Right renal cortex interstitium (tissue), 3 donors: Measurements from ENCODE around the gene PDZRN4. TPM values are rescaled to one million over a fixed set of nuclear protein-coding genes. Genes with fewer than 3 reads are reported as not detected.
"Not testable (repeated sequence)": the region's sequence is repeated elsewhere in the genome, so short reads cannot be mapped to it uniquely, and the experiment has no call there.

ENCODE experiments used
- DNase-seq, 3 donors: peaks; one replicate each; pipeline ENCODE4 v3.0.0-alpha.2; 2013; ENCODE audit warnings: low read depth in 3 of 3, low spot score in 2 of 3
- polyA plus RNA-seq, 3 donors: library from polyadenylated mRNA; unstranded; fragments of 120-200 nt; gene quantifications; one replicate each; pipeline ENCODE4 v1.2.1, GENCODE V29; 2013; ENCODE audit not compliant: insufficient read length in 3 of 3

PDZRN4 gene
- polyA plus RNA-seq, 3 donors = 4.8 to 7.0 (median 5.7) TPM

GRCh38 chr12:41277946-41278267 is 89.8 kb downstream of the PDZRN4 start:
- DNase-seq = no peak

DNA sequence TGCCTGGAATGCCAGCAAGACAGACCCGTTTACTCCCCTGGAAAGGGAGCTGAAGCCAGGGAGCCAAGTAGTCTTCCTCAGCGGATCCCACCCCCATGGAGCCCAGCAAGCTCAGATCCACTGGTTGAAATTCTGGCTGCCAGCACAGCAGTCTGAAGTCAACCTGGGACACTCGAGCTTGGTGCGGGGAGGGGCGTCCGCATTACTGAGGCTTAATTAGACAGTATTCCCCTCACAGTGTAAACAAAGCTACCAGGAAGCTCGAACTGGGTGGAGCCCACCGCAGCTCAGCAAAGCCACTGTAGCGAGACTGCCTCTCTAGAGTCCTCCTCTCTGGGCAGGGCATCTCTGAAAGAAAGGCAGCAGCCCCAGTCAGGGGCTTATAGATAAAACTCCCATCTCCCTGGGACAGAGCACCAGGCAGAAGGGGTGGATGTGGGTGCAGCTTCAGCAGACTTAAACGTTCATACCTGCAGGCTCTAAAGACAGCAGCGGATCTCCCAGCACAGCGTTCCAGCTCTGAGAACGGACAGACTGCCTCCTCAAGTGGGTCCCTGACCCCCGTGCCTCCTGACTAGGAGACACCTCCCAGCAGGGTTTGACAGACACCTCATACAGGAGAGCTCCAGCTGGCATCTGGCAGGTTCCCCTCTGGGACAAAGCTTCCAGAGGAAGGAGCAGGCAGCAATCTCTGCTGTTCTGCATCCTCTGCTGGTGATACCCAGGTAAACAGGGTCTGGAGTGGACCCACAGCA is 92.4 kb downstream of the PDZRN4 start:
- DNase-seq = not testable (repeated sequence)

- not testable (repeated sequence) for DNase-seq
Measured at GRCh38 chr12:41285470-41285869, 97.3 kb downstream of the PDZRN4 start.

- DNase-seq = no peak
Measured at GRCh38 chr12:41286426-41286825, 98.3 kb downstream of the PDZRN4 start.

GRCh38 chr12:41287500-41288141 is 99.5 kb downstream of the PDZRN4 start:
- no peak for DNase-seq

- no peak for DNase-seq
Measured at GRCh38 chr12:41288142-41288811, 100.2 kb downstream of the PDZRN4 start.

GRCh38 chr12:41289501-41289900 is 101.4 kb downstream of the PDZRN4 start:
- DNase-seq = no peak

DNA sequence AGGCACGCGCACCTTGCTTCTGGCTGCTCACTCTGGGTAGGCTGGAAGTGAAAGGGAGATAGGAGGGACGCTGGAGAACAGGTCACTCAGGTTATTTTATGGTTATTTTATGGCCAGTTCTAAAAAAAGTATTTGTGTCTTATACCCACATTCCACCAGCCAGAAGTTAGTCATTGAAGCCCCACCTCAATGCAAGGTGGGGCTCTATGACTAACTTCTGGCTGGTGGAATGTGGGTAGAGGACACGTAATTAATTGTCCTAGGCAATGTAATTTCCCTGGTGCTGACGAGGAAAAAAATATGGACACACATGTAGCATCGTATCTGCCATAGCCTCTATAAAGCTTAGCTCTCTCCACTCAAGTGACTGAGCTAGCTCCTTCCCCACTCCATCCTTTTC is 104.9 kb downstream of the PDZRN4 start:
- DNase-seq = no peak

DNA sequence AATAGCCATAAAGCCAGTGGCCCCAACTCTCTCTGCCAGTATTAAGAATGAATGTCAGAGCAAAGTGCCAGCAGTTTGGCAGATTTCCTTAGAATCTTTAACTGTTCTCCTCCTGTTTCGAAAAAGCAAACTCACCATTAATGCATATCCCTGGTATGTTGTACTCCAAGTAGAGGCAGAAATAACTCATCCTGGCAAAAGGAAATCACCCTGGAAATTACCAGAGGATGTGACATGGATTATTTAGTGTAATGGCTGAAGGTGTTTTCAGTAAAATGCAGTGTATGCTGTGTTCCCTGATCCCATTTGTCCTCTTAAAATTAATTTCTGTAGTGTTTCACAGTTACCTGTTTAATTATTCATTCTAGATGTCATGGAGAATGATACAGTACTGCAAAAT is 105.3 kb downstream of the PDZRN4 start:
- no peak for DNase-seq

GRCh38 chr12:41302979-41303403 is 114.9 kb downstream of the PDZRN4 start:
- no peak for DNase-seq

- DNase-seq = no peak
Measured at GRCh38 chr12:41304526-41304925, 116.4 kb downstream of the PDZRN4 start.

DNA sequence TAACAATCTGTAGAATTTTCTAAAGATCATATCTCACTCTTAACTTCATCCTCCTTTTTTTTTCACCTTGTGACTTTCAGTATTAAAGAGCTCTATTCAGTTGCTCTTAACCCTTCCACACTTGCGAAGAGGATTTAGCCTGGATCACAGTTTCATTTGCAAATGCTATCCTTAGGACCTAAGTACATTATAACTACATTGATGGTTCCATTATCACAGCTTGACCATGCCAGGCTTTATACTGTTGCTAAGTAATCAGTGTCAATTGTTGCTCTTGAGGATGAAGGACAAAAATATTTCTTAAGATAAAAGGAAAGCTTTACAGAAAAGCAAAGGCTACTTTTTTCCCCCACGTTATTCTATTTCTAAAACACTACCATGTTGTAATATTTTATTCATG is 122.2 kb downstream of the PDZRN4 start:
- no peak for DNase-seq

- no peak for DNase-seq
Measured at GRCh38 chr12:41311883-41312282, 123.8 kb downstream of the PDZRN4 start.

DNA sequence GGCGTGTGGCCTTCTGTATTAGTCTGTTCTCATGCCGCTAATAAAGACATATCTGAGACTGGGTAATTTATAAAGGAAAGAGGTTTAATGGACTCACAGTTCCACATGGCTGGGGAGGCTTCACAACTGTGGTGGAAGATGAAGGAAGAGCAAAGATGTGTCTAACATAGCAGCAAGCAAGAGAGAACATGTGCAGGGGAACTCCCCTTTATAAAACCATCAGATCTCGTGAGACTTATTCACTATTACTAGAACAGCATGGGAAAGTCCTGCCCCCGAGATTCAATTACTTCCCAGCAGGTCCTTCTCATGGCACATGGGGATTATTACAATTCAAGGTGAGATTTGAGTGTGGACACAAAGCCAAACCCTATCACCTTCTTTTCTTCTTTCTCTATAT is 124.3 kb downstream of the PDZRN4 start:
- not testable (repeated sequence) for DNase-seq

GRCh38 chr12:41325336-41325735 is 137.2 kb downstream of the PDZRN4 start:
- DNase-seq = no peak

GRCh38 chr12:41327096-41327895 is 139.2 kb downstream of the PDZRN4 start:
- no peak for DNase-seq

DNA sequence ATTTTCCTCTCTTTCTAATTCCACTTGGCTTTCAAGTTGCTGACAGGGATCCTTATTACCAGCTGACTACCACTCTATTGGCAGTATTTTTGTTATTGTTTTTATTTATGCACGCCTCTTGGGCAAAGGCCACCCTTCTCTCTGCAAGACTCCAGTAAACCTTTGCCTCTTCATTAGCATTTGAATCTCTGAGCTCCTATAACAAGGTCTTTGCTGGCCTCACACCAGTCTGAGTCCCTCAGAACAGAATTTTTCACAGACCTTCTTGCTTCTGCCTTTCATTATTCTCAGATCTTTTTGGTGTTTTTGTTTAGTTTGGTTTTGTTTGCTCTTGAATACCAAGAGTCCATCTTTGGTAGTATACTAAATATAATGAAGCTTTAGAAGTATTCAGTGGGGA is 145.9 kb downstream of the PDZRN4 start:
- no peak for DNase-seq

DNA sequence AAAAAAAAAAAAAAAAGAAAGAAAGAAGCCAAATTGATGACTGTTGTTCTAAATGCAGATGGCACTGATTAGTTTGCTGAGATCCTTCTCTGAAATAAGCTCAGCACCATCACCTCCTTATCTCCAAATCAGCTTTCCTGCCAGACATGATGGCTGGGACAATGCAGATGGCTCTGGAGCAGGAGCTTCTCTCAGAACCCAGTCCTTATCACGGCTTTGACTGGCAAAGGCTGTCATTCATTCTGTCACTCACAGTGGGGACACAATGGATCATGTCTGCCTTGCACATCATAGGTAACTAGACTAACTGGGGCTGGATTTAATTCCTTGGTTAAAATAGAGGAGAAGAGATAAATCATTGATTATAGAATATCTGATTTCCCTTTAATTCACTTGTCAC is 146.3 kb downstream of the PDZRN4 start:
- no peak for DNase-seq

- DNase-seq = no peak
Measured at GRCh38 chr12:41336041-41336549, 148.0 kb downstream of the PDZRN4 start.

DNA sequence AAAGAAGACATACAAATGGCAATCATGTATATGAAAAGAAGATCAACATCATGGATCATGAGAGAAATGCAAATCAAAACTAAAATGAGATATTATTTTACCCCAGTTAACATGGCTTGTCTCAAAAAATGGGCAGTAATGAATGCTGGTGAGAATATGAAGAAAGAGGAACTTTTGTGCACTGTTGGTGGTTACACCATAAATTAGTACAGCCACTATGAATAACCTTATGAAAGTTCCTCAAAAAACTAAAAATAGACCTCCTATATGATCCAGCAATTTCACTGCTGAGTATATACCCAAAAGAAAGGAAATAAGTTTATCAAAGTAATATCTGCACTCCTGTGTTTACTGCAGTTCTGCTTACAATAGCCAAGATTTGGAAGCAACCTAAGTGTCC is 151.7 kb downstream of the PDZRN4 start:
- DNase-seq = no peak
